HG03097 (cell line): ENCODE data around the gene LINGO3.
A peak's percentile ranks its signal among the peaks of the same experiment; 100 is the strongest.

Experiments
- ATAC-seq: cut with Tn5 transposase; IDR thresholded peaks from one replicate; pipeline ENCODE4 v1.9.1; 2021; ENCODE audit not compliant: unreplicated experiment, low FRiP score

The LINGO3 gene

GRCh38 chr19:2306281-2306806, 1.6 kb downstream of the LINGO3 start:
- ATAC-seq = no peak

GRCh38 chr19:2305452-2306280, 2.3 kb downstream of the LINGO3 start:
- no peak for ATAC-seq

- ATAC-seq = no peak
Observed at GRCh38 chr19:2303211-2303798, 4.6 kb downstream of the LINGO3 start.

GRCh38 chr19:2302319-2303210, 5.4 kb downstream of the LINGO3 start:
- ATAC-seq = no peak

- no peak for ATAC-seq
Observed at GRCh38 chr19:2300533-2300932, 7.4 kb downstream of the LINGO3 start.

GRCh38 chr19:2296141-2296540, 11.8 kb downstream of the LINGO3 start:
- no peak for ATAC-seq

GRCh38 chr19:2294687-2295335, 13.1 kb downstream of the LINGO3 start:
- ATAC-seq = no peak

GRCh38 chr19:2291185-2291751, 16.7 kb downstream of the LINGO3 start:
- no peak for ATAC-seq

- no peak for ATAC-seq
Observed at GRCh38 chr19:2290441-2291184, 17.3 kb downstream of the LINGO3 start.

GRCh38 chr19:2289714-2290435, 18.1 kb downstream of the LINGO3 start:
- ATAC-seq = peak; percentile 39

GRCh38 chr19:2288818-2289713, 18.9 kb downstream of the LINGO3 start:
- ATAC-seq = no peak

- no peak for ATAC-seq
Observed at GRCh38 chr19:2288338-2288817, 19.6 kb downstream of the LINGO3 start.

- ATAC-seq = no peak
Observed at GRCh38 chr19:2287585-2288337, 20.2 kb downstream of the LINGO3 start.

- ATAC-seq = no peak
Observed at GRCh38 chr19:2286402-2287140, 21.4 kb downstream of the LINGO3 start.

- ATAC-seq = no peak
Observed at GRCh38 chr19:2283835-2284507, 24.0 kb downstream of the LINGO3 start.

GRCh38 chr19:2282862-2283237, 25.1 kb downstream of the LINGO3 start:
- ATAC-seq = no peak
